ENCODE results near the gene MTERF4.

GRCh38 chr2:241094924-241095420, 7.1 kb downstream of the MTERF4 start:
- TF ChIP-seq CTCF (conservative IDR thresholded peaks at IDR 0.05; ENCODE audit: low read depth, low read length): no peak
- TF ChIP-seq POLR2A (IDR thresholded peaks at IDR 0.05; ENCODE audit: low read depth, low read length): no peak
- no peak for TF ChIP-seq RCOR1 (IDR thresholded peaks at IDR 0.05; ENCODE audit: insufficient replicate concordance, low read length)
- no peak for TF ChIP-seq BHLHE40 (IDR thresholded peaks at IDR 0.05; ENCODE audit: low read depth, low read length)
- no peak for TF ChIP-seq CEBPB (IDR thresholded peaks at IDR 0.05; ENCODE audit: low read depth, low read length)
- TF ChIP-seq RFX5 (IDR thresholded peaks at IDR 0.05; ENCODE audit: low read depth, low read length): no peak
- TF ChIP-seq MXI1 (IDR thresholded peaks at IDR 0.05; ENCODE audit: borderline replicate concordance, low read depth, low read length): no peak

Measured in IMR-90 (cell line).